ENCODE measurements around the gene CRELD2.

The CRELD2 gene

DNA sequence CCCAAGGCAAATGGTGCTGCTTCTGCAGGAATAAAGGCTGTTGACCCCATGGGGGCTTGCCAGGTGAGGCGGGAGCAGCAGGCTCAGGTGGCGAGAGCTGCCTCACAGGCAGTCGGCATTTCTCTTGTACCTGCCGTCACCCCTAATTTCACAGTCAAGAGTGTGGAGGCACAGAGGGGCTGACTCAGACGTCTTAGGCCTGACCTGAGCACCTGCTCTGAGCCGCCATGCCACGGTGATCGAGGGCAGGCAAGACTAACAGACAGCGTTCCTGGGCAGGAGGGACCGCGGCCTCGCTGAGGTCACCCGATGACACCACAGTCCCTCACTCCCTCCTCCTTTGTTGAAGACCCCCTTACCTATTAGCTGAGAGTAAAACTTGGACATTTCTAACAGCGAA is 5.4 kb upstream of the CRELD2 start:
- no peak for DNase-seq (ENCODE audit: low spot score)
- no peak overlapping the region for H3K14ac ChIP-seq (ENCODE audit: low read length)
- no peak overlapping the region for H3K27ac ChIP-seq (replicated peaks; ENCODE audit: low read length)
- H3K18ac ChIP-seq (ENCODE audit: low read length), result no peak overlapping the region
- peaks cover 14 to 24% of the 10 kb centered on the region in 2 donors for H3K36me3 ChIP-seq (replicated peaks in 1 of 2; ENCODE audit: control insufficient read depth in 2 of 2, insufficient read depth in 2 of 2, low read length in 2 of 2)
- H2AK5ac ChIP-seq (ENCODE audit: low read depth, low read length), result no peak overlapping the region
- H3K9ac ChIP-seq (ENCODE audit: low read depth, low read length, poor library complexity), result no peak overlapping the region
- no peaks in the 10 kb centered on the region for H3K9me3 ChIP-seq (replicated peaks in 1 of 2; ENCODE audit: control insufficient read depth in 2 of 2, insufficient read depth in 1 of 2, low read depth in 1 of 2, low read length in 2 of 2)
- H3K27me3 ChIP-seq (ENCODE audit: control insufficient read depth in 3 of 3, insufficient read depth in 3 of 3, low read depth in 1 of 3, low read length in 3 of 3), result no peaks in the 10 kb centered on the region
- H2BK12ac ChIP-seq (ENCODE audit: low read length), result no peak overlapping the region
- H4K91ac ChIP-seq (ENCODE audit: low read depth, low read length, poor library complexity), result no peak overlapping the region
- H3K79me1 ChIP-seq (ENCODE audit: low read depth, low read length), result peaks cover 3% of the 10 kb centered on the region
- H2BK5ac ChIP-seq (ENCODE audit: low read length), result no peak overlapping the region
- H4K8ac ChIP-seq (ENCODE audit: low read depth, low read length), result no peak overlapping the region
- no peak overlapping the region for H2BK120ac ChIP-seq (ENCODE audit: low read depth, low read length)
- H3K23ac ChIP-seq (ENCODE audit: low read depth, low read length, poor library complexity), result no peak overlapping the region
- H2AFZ ChIP-seq (ENCODE audit: low read length), result no peak overlapping the region
- peaks cover 2 to 5% of the 10 kb centered on the region in 2 donors for H3K4me1 ChIP-seq (ENCODE audit: control insufficient read depth in 2 of 2, insufficient read depth in 1 of 2, low read depth in 1 of 2, low read length in 2 of 2)
- no CpG with 5 or more reads among the region's 14 CpGs for WGBS, 2 donors (ENCODE audit: extremely low coverage in 2 of 2, insufficient read length in 2 of 2, insufficient replicate concordance in 1 of 2)
- no peak overlapping the region for H3K4me2 ChIP-seq (ENCODE audit: insufficient read depth, low read length, poor library complexity, severe bottlenecking)
- H3K4me3 ChIP-seq (ENCODE audit: low read length in 2 of 2), result peak overlapping the region in 1 of 2 donors; percentile 22
- H2BK15ac ChIP-seq (ENCODE audit: low read length), result no peak overlapping the region
- H3K4ac ChIP-seq (ENCODE audit: low read length), result no peak overlapping the region

DNA sequence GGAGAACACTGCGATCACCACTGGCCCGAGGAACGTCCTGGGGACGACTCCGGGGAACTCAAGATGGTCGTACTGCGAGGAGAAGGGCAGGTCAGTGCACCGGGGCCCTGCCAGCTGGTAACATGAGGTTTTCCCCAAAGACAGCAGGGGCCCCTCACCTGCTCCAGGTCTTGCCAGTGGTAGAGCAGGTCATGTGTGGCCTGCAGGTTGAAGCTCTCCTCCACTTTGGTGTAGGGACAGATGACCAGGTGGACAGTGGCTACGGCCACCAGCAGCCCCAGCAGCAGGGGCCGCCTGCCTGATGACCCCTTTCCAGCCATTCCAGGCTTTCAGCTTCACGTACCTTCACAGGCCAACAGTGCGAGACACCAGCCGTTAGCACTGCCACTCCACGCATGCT is 5.0 kb upstream of the CRELD2 start:
- Histone ChIP-seq H2BK15ac (ENCODE audit: low read length) (no peak overlapping the region), H4K8ac (ENCODE audit: low read depth, low read length) (no peak overlapping the region), H3K18ac (ENCODE audit: low read length) (no peak overlapping the region), H3K9me3 (replicated peaks in 1 of 2; ENCODE audit: control insufficient read depth in 2 of 2, insufficient read depth in 1 of 2, low read depth in 1 of 2, low read length in 2 of 2) (no peaks in the 10 kb centered on the region), H3K9ac (ENCODE audit: low read depth, low read length, poor library complexity) (no peak overlapping the region), H2BK12ac (ENCODE audit: low read length) (no peak overlapping the region), H3K4me2 (ENCODE audit: insufficient read depth, low read length, poor library complexity, severe bottlenecking) (no peak overlapping the region), H3K4me3 (ENCODE audit: low read length in 2 of 2) (no peak overlapping the region), H2AK5ac (ENCODE audit: low read depth, low read length) (no peak overlapping the region), H2BK120ac (ENCODE audit: low read depth, low read length) (no peak overlapping the region), H3K4ac (ENCODE audit: low read length) (no peak overlapping the region), H2AFZ (ENCODE audit: low read length) (no peak overlapping the region), H3K79me1 (ENCODE audit: low read depth, low read length) (peaks cover 3% of the 10 kb centered on the region), H3K27me3 (ENCODE audit: control insufficient read depth in 3 of 3, insufficient read depth in 3 of 3, low read depth in 1 of 3, low read length in 3 of 3) (no peaks in the 10 kb centered on the region), H3K23ac (ENCODE audit: low read depth, low read length, poor library complexity) (no peak overlapping the region), H3K4me1 (ENCODE audit: control insufficient read depth in 2 of 2, insufficient read depth in 1 of 2, low read depth in 1 of 2, low read length in 2 of 2) (peaks cover 2 to 5% of the 10 kb centered on the region in 2 donors), H3K14ac (ENCODE audit: low read length) (no peak overlapping the region), H2BK5ac (ENCODE audit: low read length) (no peak overlapping the region), H4K91ac (ENCODE audit: low read depth, low read length, poor library complexity) (no peak overlapping the region), H3K36me3 (replicated peaks in 1 of 2; ENCODE audit: control insufficient read depth in 2 of 2, insufficient read depth in 2 of 2, low read length in 2 of 2) (peaks cover 14 to 24% of the 10 kb centered on the region in 2 donors), H3K27ac (replicated peaks; ENCODE audit: low read length) (no peak overlapping the region)
- no peak for DNase-seq (ENCODE audit: low spot score)
- no CpG with 5 or more reads among the region's 14 CpGs for WGBS, 2 donors (ENCODE audit: extremely low coverage in 2 of 2, insufficient read length in 2 of 2, insufficient replicate concordance in 1 of 2)

DNA sequence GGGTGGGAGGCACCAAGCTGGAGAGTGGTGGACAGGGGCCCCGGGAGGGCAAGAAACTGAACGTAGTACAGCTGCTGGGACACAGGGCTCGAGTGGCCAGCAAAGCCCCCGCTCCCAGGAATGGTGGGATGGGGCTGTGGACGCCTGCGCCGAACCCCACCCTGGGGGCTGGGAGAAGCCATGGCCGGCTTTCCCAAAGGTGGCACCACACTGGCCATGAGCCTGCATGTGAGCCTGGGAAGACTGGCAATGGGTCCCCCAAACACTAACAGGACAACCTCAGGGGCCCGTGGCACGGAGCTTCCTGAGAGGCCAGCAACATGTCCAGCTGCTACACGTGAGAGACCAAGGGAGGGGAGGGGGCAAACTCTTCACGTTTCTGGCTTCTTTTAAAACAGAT is 4.2 kb upstream of the CRELD2 start:
- no peak overlapping the region for H4K8ac ChIP-seq (ENCODE audit: low read depth, low read length)

DNA sequence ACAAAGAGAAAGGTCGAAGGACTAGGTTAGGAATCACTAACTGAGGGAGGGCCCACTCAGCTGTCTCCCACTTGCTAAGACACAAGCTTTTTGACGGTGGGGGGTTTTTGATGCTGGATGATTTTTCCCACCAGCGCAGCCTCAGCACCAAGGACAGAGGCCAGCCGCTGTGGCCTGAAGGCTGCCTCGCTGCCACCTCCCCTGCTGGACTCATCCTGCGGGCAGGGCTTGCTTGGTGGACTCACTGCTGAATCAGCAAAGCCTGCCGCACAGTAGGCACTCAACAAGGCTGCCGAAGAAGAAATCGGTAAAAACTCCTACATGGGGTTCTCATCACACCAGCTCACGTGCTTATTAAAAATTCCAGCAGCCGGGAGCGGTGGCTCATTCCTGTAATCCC is 2.8 kb upstream of the CRELD2 start:
- no peak overlapping the region for H2BK120ac ChIP-seq (ENCODE audit: low read depth, low read length)
- H3K4ac ChIP-seq (ENCODE audit: low read length), result no peak overlapping the region
- H3K4me1 ChIP-seq (ENCODE audit: control insufficient read depth in 2 of 2, insufficient read depth in 1 of 2, low read depth in 1 of 2, low read length in 2 of 2), result peaks cover 10 to 11% of the 10 kb centered on the region in 2 donors
- no peak overlapping the region for H2BK15ac ChIP-seq (ENCODE audit: low read length)
- H2AK5ac ChIP-seq (ENCODE audit: low read depth, low read length), result no peak overlapping the region
- peaks cover 14 to 23% of the 10 kb centered on the region in 2 donors for H3K36me3 ChIP-seq (replicated peaks in 1 of 2; ENCODE audit: control insufficient read depth in 2 of 2, insufficient read depth in 2 of 2, low read length in 2 of 2)
- H3K23ac ChIP-seq (ENCODE audit: low read depth, low read length, poor library complexity), result no peak overlapping the region
- H2BK12ac ChIP-seq (ENCODE audit: low read length), result no peak overlapping the region
- H3K4me3 ChIP-seq (ENCODE audit: low read length in 2 of 2), result no peak overlapping the region
- H3K4me2 ChIP-seq (ENCODE audit: insufficient read depth, low read length, poor library complexity, severe bottlenecking), result no peak overlapping the region
- H3K27ac ChIP-seq (replicated peaks; ENCODE audit: low read length), result no peak overlapping the region
- peaks cover 3% of the 10 kb centered on the region for H3K79me1 ChIP-seq (ENCODE audit: low read depth, low read length)
- DNase-seq (ENCODE audit: low spot score), result no peak
- no peak overlapping the region for H4K8ac ChIP-seq (ENCODE audit: low read depth, low read length)
- H3K27me3 ChIP-seq (ENCODE audit: control insufficient read depth in 3 of 3, insufficient read depth in 3 of 3, low read depth in 1 of 3, low read length in 3 of 3), result no peaks in the 10 kb centered on the region
- WGBS, 2 donors (ENCODE audit: extremely low coverage in 2 of 2, insufficient read length in 2 of 2, insufficient replicate concordance in 1 of 2), result no CpG with 5 or more reads among the region's 12 CpGs
- no peak overlapping the region for H3K18ac ChIP-seq (ENCODE audit: low read length)
- no peak overlapping the region for H2BK5ac ChIP-seq (ENCODE audit: low read length)
- no peak overlapping the region for H3K14ac ChIP-seq (ENCODE audit: low read length)
- no peak overlapping the region for H4K91ac ChIP-seq (ENCODE audit: low read depth, low read length, poor library complexity)
- no peaks in the 10 kb centered on the region for H3K9me3 ChIP-seq (replicated peaks in 1 of 2; ENCODE audit: control insufficient read depth in 2 of 2, insufficient read depth in 1 of 2, low read depth in 1 of 2, low read length in 2 of 2)
- no peak overlapping the region for H2AFZ ChIP-seq (ENCODE audit: low read length)
- no peak overlapping the region for H3K9ac ChIP-seq (ENCODE audit: low read depth, low read length, poor library complexity)

More for the DNA sequence above, 4.2 kb upstream of the CRELD2 start:
- Histone ChIP-seq H3K9me3 (replicated peaks in 1 of 2; ENCODE audit: control insufficient read depth in 2 of 2, insufficient read depth in 1 of 2, low read depth in 1 of 2, low read length in 2 of 2) (no peaks in the 10 kb centered on the region), H2AFZ (ENCODE audit: low read length) (no peak overlapping the region), H3K23ac (ENCODE audit: low read depth, low read length, poor library complexity) (no peak overlapping the region), H2AK5ac (ENCODE audit: low read depth, low read length) (peak overlapping the region; percentile 75), H3K4me1 (ENCODE audit: control insufficient read depth in 2 of 2, insufficient read depth in 1 of 2, low read depth in 1 of 2, low read length in 2 of 2) (peaks cover 9 to 10% of the 10 kb centered on the region in 2 donors), H3K4ac (ENCODE audit: low read length) (no peak overlapping the region), H3K18ac (ENCODE audit: low read length) (no peak overlapping the region), H3K4me2 (ENCODE audit: insufficient read depth, low read length, poor library complexity, severe bottlenecking) (no peak overlapping the region), H2BK15ac (ENCODE audit: low read length) (no peak overlapping the region), H3K27me3 (ENCODE audit: control insufficient read depth in 3 of 3, insufficient read depth in 3 of 3, low read depth in 1 of 3, low read length in 3 of 3) (no peaks in the 10 kb centered on the region), H2BK120ac (ENCODE audit: low read depth, low read length) (no peak overlapping the region), H3K36me3 (replicated peaks in 1 of 2; ENCODE audit: control insufficient read depth in 2 of 2, insufficient read depth in 2 of 2, low read length in 2 of 2) (peaks cover 10 to 24% of the 10 kb centered on the region in 2 donors), H3K27ac (replicated peaks; ENCODE audit: low read length) (no peak overlapping the region), H2BK12ac (ENCODE audit: low read length) (no peak overlapping the region), H3K14ac (ENCODE audit: low read length) (no peak overlapping the region), H4K91ac (ENCODE audit: low read depth, low read length, poor library complexity) (no peak overlapping the region), H3K9ac (ENCODE audit: low read depth, low read length, poor library complexity) (no peak overlapping the region), H2BK5ac (ENCODE audit: low read length) (no peak overlapping the region), H3K79me1 (ENCODE audit: low read depth, low read length) (peaks cover 3% of the 10 kb centered on the region), H3K4me3 (ENCODE audit: low read length in 2 of 2) (no peak overlapping the region)
- WGBS, 2 donors (ENCODE audit: extremely low coverage in 2 of 2, insufficient read length in 2 of 2, insufficient replicate concordance in 1 of 2), result no CpG with 5 or more reads among the region's 12 CpGs
- DNase-seq (ENCODE audit: low spot score), result no peak
